Body of pancreas (tissue), 4 donors: Measurements from ENCODE around the gene CCDC63.

Source experiments
- POLR2A ChIP-seq, 3 donors: fragments of 450-650 bp; IDR thresholded peaks; one replicate each; pipeline ENCODE4 v1.6.1; 2016; ENCODE audit warnings: antibody characterized with exemption in 3 of 3, mild to moderate bottlenecking in 2 of 3
- TF ChIP-seq, protein P1 (sequence below), 7 experiments: fragments of 450-650 bp in 4 of 7; fragments of 200-600 bp in 3 of 7; sonication (generic) in 3 of 7; IDR thresholded peaks; one replicate each; pipeline ENCODE4 v1.5.1; 2016 to 2019; ENCODE audit warnings: antibody characterized with exemption in 7 of 7

- TF ChIP-seq, protein P1, sequence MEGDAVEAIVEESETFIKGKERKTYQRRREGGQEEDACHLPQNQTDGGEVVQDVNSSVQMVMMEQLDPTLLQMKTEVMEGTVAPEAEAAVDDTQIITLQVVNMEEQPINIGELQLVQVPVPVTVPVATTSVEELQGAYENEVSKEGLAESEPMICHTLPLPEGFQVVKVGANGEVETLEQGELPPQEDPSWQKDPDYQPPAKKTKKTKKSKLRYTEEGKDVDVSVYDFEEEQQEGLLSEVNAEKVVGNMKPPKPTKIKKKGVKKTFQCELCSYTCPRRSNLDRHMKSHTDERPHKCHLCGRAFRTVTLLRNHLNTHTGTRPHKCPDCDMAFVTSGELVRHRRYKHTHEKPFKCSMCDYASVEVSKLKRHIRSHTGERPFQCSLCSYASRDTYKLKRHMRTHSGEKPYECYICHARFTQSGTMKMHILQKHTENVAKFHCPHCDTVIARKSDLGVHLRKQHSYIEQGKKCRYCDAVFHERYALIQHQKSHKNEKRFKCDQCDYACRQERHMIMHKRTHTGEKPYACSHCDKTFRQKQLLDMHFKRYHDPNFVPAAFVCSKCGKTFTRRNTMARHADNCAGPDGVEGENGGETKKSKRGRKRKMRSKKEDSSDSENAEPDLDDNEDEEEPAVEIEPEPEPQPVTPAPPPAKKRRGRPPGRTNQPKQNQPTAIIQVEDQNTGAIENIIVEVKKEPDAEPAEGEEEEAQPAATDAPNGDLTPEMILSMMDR (IDR thresholded peaks at IDR 0.05) = no peak
- no peak for TF ChIP-seq POLR2A (IDR thresholded peaks at IDR 0.05)
Measured at GRCh38 chr12:110849748-110850403, 3.1 kb downstream of the CCDC63 start.
